HG02943 (cell line): ENCODE measurements around the gene CKB.
A peak's percentile ranks its signal among the peaks of the same experiment; 100 is the strongest.

Experiments used
- ATAC-seq: cut with Tn5 transposase; IDR thresholded peaks from one replicate; pipeline ENCODE4 v1.9.1; 2021; ENCODE audit warnings: mild to moderate bottlenecking, low read depth, moderate library complexity; ENCODE audit not compliant: unreplicated experiment

CKB gene

GRCh38 chr14:103522649-103523574, at the start of gene CKB:
Gene CKB, minus strand, starts transcription at chr14:103522830. Its CDS starts 337 bp downstream, at chr14:103522493.
- no peak for ATAC-seq

- ATAC-seq, result no peak
Measured at GRCh38 chr14:103569408-103569807, 46.8 kb upstream of the CKB start.

- ATAC-seq, result no peak
Measured at GRCh38 chr14:103568952-103569351, 46.3 kb upstream of the CKB start.

- no peak for ATAC-seq
Measured at GRCh38 chr14:103563844-103564505, 41.3 kb upstream of the CKB start.

DNA sequence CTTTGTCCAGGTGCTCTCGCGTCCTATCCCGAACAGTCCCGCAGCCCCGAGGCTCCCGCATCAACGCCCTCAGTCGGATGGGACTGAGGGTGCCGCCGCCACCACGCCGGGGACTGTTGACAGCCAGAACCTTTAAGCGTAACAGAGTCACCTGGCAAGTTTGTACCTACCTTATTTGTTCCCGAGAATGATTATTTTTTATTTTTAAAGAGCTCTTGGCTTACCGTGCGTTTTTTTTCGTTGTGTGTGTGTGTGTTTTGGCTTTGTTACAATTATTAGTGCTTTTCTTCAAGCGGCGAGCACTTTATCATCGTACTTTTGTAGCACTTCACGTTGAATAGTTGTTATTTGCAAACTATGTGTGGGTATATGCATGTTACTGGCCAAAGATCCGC, 40.6 kb upstream of the CKB start:
- ATAC-seq, result peak; percentile 13

GRCh38 chr14:103562429-103563225, 40.0 kb upstream of the CKB start, which contains the start of the genes BAG5 and COA8:
Gene BAG5, minus strand, starts transcription at chr14:103562657. Its CDS starts 1,493 bp downstream, at chr14:103561164.
Gene COA8, plus strand, starts transcription at chr14:103562960. Its CDS starts 42 bp downstream, at chr14:103563002.
- peak; percentile 64 for ATAC-seq

- peak; percentile 22 for ATAC-seq
Measured at GRCh38 chr14:103562179-103562428, 39.5 kb upstream of the CKB start.

DNA sequence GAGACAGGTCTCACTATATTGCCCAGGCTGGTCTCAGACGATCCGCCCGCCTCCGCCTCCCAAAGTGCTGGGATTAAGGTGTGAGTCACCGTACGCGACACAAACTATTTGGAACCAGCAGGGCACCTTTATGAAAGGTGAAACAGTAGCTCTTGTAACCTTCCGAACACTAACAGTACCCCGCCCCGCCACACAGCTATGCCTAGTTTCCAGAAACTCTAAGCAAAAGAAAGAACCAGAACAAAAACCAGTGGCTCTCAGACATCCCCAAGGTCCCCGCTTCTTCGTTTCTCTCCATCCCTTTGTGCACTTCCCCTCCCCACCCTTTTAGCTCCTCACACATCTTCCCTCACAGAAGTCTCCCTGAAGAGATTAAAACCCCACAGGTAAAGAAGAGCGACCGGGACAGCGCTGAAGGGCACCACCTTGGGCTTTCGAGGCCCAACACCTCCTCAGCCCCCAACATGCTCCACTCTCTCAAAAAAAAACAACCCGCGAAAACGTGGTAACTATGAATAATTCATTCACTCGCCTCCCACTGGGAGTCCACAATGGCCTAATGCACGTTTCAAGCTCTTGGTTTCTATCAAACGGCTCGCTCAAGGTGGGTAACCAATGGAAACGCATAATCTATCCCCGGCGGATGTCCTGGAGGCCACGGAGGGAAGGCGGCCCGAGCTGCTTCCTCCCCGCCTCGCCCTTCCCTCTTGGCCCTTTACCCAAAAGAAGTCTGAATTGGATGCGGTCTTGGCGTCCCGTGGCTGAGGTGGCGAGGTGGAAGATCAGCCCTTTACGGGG, 39.0 kb upstream of the CKB start:
- ATAC-seq, result peak; percentile 22

- ATAC-seq, result no peak
Measured at GRCh38 chr14:103560691-103561090, 38.1 kb upstream of the CKB start.

- ATAC-seq, result no peak
Measured at GRCh38 chr14:103559766-103560165, 37.1 kb upstream of the CKB start.

- ATAC-seq, result no peak
Measured at GRCh38 chr14:103558071-103558882, 35.6 kb upstream of the CKB start.

DNA sequence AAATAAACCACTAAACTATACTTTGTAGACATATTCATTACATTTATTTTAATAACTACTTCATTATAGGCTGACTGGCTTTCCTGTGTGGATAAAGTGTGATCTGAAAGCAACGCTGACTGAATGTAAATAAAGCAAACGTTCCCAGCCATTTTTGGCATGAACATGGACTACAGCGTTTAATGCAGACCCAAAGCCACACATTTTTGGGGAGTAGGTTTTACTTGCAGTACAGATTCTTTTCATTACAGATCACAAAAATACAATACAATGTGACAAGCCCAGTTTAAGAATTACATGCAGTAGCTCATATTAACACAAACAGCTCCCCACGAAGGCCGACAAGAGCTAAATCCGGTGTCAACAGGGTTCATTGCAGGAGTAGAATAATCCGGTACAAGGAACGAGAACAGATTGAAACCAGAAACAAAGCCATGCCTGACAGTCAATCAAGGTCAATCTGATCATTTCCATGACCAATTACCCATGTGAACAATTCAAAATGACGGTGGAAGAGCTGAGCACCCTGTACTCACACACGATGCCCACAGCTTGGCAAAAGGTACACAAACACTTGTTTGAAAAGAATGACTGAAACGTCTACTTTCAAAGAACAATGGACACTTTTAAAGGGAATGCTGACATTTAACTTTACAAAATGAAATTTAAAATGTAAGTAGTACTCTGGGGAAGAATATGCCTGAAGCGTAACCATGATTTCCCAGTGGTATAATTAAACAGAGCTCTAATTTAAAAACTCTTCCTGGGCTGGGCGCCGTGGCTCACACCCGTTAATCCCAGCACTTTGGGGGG, 34.5 kb upstream of the CKB start:
- ATAC-seq, result no peak

- no peak for ATAC-seq
Measured at GRCh38 chr14:103555559-103556337, 33.1 kb upstream of the CKB start.

DNA sequence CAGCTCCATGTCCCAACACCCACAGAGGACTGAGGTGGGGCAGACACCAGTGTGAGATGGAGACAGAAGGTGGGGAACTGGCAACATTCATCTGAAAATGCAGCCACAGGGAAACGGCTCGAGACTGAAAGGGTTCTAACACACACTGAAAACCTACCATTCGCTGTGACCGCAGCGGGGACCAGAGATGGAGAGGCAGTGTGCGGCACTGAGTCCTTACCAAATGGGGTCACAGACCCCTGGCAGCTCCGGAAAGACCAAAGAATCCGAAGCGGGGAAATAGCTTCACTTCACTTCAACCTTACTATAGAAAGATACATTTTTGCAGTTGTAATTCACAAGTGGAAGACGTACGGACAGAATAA, 30.2 kb upstream of the CKB start:
- no peak for ATAC-seq

- no peak for ATAC-seq
Measured at GRCh38 chr14:103552011-103552845, 29.6 kb upstream of the CKB start.

GRCh38 chr14:103551338-103551762, 28.7 kb upstream of the CKB start:
- no peak for ATAC-seq
